Ishikawa (cell line): ENCODE data around the gene RASAL2.

Experiments used
- EGR1 ChIP-seq: IDR thresholded peaks from 2 replicates; pipeline ENCODE4 v1.6.1; 2012
- EP300 ChIP-seq: IDR thresholded peaks from 2 replicates; pipeline ENCODE4 v1.6.1; 2012; ENCODE audit warnings: borderline replicate concordance
- FOXM1 ChIP-seq: IDR thresholded peaks from 2 replicates; pipeline ENCODE4 v1.6.1; 2012; ENCODE audit warnings: low read depth, borderline replicate concordance
- MAX ChIP-seq: IDR thresholded peaks from 2 replicates; pipeline ENCODE4 v1.6.1; 2012
- NFIC ChIP-seq: IDR thresholded peaks from 2 replicates; pipeline ENCODE4 v1.6.1; 2012
- RAD21 ChIP-seq: IDR thresholded peaks from 2 replicates; pipeline ENCODE4 v1.6.1; 2012; ENCODE audit warnings: low read depth
- REST ChIP-seq: IDR thresholded peaks from 2 replicates; pipeline ENCODE4 v1.6.1; 2012; ENCODE audit warnings: low read depth, mild to moderate bottlenecking
- TAF1 ChIP-seq: IDR thresholded peaks from 2 replicates; pipeline ENCODE4 v1.6.1; 2012; ENCODE audit warnings: low read depth, mild to moderate bottlenecking
- TCF12 ChIP-seq: IDR thresholded peaks from 2 replicates; pipeline ENCODE4 v1.6.1; 2012; ENCODE audit warnings: low read depth
- TEAD4 ChIP-seq: IDR thresholded peaks from 2 replicates; pipeline ENCODE4 v1.6.1; 2012
- USF1 ChIP-seq: IDR thresholded peaks from 2 replicates; pipeline ENCODE4 v1.6.1; 2012
- YY1 ChIP-seq: IDR thresholded peaks from 2 replicates; pipeline ENCODE4 v1.6.1; 2012; ENCODE audit warnings: low read depth

GRCh38 chr1:178371235-178371634 lies 277.3 kb downstream of the RASAL2 start:
- TF ChIP-seq NFIC = no peak
- no peak for TF ChIP-seq TAF1
- TF ChIP-seq EGR1 = no peak
- TF ChIP-seq TEAD4 = no peak
- TF ChIP-seq MAX = no peak
- TF ChIP-seq EP300 = no peak
- TF ChIP-seq YY1 = no peak
- TF ChIP-seq TCF12 = no peak
- no peak for TF ChIP-seq REST
- no peak for TF ChIP-seq USF1
- TF ChIP-seq RAD21 = no peak
- TF ChIP-seq FOXM1 = no peak
